Kasumi-1 (cell line): ENCODE data around the gene IGLL5.
"Not testable (repeated sequence)": the region's sequence is repeated elsewhere in the genome, so short reads cannot be mapped to it uniquely, and the experiment has no call there.

Experiments used
- DNase-seq, 2 experiments: peaks; one replicate each; lab custom pipeline; 2025; lab: John Stamatoyannopoulos, UW

Gene IGLL5

GRCh38 chr22:22884010-22884887, 3.4 kb upstream of the IGLL5 start:
- peak; percentile 90 for DNase-seq

DNA sequence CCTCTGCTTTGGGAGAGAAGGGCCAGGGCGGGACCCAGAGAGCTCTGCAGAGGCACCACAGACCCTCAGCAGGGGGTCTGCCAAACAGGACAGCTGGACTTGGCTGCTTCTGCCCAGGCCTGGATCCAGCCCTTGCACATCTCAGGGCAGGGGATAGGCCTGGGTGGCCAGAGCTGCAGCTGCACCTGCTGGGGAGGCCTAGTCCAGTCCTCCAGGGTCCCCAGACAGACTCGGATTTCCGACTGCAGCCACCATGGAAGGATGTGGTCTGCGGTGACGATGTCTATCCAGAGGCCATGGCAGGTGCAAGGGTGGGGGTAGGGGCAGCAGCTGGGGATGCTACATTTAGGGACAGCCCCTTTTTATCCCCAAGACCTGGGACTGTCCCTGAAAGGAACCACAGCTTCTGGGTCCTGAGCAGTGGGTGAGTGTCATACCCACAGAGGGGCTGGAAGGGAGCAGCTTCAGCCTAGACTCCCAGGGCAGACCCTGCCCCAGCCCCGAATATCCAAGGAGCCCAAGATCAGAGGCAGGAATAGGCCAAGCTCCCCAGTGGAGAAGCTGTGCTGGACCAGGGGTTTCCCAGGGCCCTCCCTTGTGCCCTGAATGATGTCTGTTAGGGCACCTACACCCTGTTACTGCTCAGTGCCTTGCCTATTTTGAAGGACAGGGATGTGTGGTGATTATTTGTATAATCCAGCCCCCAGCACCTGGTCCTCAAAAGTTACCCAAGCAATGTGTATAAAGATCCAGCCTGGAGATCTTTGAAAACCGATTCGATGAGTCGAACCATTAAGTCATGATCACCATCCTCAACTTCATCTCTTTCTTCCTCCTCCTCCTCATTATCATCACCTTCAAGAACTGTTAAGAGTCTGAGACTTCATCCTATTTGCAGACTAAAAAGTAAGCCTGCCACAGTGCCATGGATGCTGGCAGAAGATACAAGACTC, 2.5 kb upstream of the IGLL5 start:
- DNase-seq = no peak

DNA sequence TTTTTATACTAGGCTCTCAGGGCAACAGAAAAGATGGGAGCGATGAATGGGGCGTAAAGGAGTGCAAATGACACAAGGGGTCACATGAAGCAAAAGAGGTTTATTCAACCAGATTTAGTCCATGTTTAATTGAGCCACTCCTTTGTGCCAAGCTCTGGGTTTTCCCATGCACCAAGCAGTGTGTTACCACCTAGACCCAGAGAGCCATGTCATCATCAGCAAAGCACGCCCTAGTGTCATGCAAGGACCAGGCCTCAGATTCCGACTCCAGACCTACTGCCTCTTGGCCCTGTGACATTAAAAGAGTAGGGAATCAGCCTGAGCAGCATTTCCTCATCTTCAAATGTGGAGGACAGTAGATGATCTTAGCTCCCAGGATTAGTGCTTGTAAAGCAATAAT, 1.1 kb upstream of the IGLL5 start:
- no peak for DNase-seq

DNA sequence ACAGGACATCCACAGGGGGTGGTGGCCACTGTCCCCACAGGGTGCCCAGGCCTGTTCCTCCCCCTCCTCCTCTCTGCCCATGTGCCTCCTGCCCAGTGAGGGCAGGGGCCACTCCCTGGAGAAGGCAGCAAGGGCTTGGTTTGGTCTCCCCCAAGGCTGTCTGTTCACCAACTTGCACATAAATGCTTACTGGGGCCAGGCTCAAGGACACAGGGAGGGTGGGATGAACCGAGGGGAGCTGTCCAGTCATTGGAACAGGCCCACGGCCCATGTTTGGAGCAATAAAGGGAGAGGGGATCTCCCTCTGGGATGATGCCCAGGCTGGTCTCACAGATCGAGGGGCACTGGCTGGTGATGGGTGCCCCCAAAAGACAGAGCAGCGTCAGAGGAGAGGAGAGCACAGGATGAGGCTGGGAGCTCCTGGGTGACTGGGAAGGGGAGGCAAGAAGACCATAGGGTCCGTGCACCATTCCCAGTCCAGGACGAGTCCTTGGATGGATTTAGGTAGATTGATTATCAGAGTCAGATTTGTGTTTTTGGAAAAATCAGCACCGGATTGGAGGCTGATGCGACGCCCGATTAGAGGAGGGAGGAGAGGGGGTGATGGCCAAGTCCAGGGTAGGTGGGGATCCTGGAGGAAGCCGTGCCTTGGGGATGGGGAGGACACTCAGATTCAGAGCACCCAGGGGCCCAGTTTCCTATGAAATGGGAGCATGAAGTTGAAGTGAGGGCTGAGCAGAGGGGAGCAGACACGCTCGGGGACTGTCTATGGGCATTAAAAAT, 1.1 kb downstream of the IGLL5 start:
- DNase-seq = no peak

- DNase-seq = no peak
These were observed 2.5 kb downstream of the IGLL5 start for GRCh38 chr22:22890085-22890484.

DNA sequence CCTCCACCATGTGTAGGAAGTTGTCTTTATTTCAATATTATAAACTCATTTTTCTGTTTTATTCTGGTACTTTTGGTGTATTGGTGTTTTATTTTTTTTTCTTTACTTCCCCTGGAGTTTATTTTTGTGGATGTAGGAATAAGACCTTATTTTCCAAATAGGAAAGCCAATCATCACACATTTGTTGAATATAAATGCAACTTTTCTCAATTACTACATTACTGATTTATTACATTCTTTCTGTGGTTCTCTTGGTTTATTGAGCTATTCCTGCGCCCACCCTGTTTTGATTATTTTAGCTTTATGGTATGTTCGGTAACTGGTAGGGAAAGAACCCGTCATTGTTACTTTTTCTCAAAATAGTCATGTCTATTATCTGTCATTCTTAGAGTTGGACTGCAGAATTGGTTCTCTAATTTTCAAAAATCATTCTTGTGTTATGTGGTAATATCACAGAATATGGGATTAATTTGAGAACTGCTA, 3.6 kb downstream of the IGLL5 start:
- no peak for DNase-seq

DNA sequence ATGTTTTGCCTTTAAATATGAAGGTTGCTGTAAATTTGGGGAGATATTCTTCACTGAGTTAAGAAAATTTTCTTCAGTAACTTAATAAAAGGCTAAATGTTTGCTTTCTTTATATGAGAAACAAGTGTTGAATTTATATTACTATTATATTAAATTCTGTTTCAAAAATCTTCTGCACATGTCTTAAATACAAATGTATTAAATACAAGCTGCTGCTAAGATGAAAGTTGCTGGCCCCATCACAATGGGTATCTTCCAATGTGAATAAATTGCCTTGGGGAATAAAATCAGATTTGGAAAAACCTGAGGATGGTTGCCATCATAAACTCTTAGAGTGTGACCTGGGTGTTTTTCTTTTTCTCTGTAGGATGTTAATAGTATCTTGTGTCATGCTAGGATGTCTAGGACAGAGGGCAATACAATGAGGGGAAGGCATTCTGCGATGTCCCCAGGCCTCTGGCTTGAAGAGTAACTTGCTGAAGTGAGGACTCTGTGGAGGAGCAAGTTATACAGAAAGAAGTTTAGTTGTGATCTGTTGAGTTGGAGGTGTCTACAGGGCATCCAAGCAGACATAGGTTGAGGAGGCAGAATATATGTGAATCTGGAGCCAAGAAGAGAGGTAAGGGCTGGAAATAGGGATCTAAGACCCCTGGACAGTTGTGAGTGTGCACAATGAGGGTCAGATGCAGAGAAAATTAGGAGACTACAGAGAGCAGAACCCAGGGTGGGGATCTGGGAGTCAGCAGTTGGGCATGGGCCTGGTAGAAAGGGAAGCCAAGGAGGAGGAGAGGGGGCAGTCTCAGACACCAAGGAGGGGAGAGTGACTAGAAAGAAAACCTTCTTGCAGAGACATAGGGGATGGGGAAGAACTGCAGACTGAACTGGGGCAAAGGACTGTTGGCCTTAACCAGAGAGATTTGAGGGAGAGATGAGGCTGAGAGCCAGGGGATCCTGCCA, 4.8 kb downstream of the IGLL5 start:
- no peak for DNase-seq

GRCh38 chr22:22893077-22893805, 5.6 kb downstream of the IGLL5 start:
- no peak for DNase-seq

- DNase-seq = no peak
These were observed 6.5 kb downstream of the IGLL5 start for GRCh38 chr22:22893891-22894739.

DNA sequence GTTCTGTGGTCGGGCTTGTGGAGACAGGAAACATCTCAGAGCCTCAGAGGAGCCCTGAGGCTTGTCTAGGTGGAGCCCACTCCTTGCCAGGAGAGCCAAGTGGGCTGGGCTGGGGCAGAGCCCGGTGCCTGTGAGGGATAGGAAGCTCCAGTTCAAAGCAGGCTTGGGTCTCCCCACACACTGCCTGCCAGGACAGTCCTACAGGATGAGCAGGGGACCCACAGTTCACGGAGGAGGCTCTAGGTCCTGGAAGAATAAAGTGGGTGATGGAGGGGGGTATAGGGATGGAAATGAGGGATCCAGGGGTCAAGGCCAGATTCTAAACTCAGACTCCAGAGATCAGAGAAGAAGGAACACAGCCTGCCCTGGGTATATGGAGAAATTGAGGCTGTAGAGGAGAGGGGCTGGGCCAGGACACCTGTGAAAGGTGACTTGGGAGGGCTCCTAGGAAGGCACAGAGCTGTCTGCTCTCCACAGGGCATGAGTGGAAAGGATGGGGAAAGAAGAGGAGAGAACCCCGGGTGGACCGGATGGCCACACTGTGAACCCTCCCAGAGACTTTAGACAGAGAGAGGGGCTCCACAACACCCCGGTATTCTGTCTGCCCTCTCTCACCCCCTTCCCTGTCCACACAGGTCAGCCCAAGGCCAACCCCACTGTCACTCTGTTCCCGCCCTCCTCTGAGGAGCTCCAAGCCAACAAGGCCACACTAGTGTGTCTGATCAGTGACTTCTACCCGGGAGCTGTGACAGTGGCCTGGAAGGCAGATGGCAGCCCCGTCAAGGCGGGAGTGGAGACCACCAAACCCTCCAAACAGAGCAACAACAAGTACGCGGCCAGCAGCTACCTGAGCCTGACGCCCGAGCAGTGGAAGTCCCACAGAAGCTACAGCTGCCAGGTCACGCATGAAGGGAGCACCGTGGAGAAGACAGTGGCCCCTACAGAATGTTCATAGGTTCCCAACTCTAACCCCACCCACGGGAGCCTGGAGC, 7.4 kb downstream of the IGLL5 start:
- no peak for DNase-seq

DNA sequence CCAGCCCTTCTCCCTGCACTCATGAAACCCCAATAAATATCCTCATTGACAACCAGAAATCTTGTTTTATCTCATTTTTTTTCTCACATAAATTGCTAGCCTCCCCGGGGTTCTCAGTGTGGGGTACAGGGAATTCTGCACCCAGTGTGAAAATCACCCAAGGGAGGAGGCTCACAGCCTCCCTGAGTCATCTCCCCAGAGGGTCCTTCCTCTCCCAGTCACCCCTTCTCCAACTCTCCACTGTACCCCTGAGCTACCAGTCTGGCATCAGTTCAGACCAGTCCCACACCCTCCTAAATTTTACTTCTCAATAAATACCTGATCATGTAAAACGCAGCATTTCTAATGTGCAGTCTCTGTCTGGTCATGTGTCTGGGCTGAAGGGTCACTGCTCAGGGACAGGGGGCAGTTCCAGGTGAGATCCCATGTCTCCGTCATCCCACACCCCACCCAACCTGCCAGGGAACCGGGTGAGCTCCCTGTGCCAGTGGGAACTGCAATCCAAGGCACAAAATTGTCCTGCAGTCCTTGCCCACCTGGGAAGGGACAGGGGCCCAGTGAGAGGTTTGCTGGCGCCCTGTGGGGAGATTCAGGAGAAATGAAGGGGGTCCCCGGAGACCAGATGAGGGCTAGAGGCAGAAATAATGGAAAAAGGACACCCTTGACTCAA, 8.3 kb downstream of the IGLL5 start:
- DNase-seq = no peak

DNA sequence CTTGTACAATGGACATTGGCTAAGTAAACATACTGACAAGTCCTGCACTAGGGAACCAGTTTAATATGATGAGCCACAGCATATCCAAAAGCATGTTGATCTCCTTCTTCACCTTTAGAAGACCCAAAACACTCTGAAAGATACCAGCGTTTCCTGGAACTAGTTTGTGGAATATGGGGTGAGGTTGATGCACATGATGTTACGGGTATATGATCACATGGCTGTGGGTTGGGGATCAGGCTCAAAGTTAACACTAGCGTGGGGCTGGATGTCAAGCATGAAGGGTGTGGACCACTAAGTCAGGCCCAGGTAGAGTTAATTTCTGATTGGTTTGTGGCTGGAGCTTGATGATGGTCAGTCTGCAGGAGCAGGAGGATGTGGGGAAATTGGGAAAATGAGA, 9.0 kb downstream of the IGLL5 start:
- DNase-seq = no peak

GRCh38 chr22:22897091-22897490, 9.5 kb downstream of the IGLL5 start:
- DNase-seq = no peak

DNA sequence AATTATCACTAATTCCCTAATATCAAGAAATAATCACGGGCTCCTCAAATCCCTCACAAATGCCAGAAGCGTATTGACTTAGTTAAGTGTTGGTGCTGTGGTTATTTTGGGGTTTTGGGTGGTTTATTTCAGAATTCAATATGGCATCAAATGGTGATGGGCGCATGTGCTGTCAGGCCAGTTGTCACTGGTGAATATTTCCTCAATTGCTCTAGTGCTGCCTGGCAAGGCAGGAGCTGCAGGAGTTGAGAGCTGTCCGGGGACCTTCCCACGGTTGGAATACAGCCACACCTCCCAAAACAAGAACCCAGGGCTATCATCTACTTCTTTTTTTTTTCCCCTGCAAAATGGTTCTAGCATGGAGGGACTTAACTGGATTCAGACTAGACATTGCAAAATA, 10.3 kb downstream of the IGLL5 start:
- DNase-seq = no peak

- not testable (repeated sequence) for DNase-seq
These were observed 10.9 kb downstream of the IGLL5 start for GRCh38 chr22:22898411-22898950.

GRCh38 chr22:22899342-22900080, 11.9 kb downstream of the IGLL5 start:
- not testable (repeated sequence) for DNase-seq
